22Rv1 (cell line): ENCODE results near the gene MMP24OS.

Source experiments
- CTCF ChIP-seq: fragments of 450-650 bp; IDR thresholded peaks from 2 replicates; pipeline ENCODE4 v1.5.1; 2017; ENCODE audit warnings: mild to moderate bottlenecking
- ZFX ChIP-seq: fragments of 450-650 bp; IDR thresholded peaks from 2 replicates; pipeline ENCODE4 v1.6.1; 2017; ENCODE audit warnings: antibody characterized with exemption, borderline replicate concordance

DNA sequence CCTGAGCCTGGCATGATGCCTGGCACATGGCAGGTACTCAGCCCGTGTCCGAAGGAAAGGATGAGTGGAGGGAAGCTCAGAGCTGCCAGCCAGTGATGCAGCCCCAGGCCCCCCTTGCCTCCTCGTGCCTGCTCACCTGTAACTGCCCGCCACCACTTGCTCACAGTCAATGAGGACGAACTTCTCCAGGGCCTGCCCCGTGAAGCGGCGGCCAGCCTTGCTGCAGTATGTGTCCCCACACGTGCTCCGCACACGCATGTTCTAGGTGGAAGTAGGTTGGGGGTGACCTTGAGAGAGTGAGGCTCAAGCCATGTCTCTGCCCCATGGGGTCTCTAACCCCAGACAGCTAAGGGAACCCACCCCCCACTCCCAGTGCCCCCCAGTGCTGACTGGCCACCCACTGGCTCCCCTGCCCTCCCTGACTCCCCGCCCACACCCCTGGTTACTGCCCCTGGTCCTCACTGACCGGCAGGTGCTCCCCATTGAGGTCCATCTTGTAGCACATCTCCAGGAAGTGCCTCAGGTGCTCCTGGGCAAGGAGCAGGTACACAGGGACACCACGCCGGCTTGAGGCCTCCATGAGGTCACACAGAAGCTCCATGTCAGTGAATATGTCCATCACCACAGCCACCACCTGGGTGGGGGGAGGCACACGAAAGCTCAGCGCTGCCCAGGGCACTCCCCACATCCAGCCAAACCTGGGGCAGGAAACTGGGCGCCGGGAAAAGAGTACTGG lies 10.6 kb upstream of the MMP24OS start:
- no peak for TF ChIP-seq CTCF
- TF ChIP-seq ZFX = no peak
